Loucy (cell line): ENCODE results near the gene ITGA5.

Experiments used
- H2AFZ ChIP-seq: fragments of 200-600 bp; sonication (generic); 2 replicates; pipeline ENCODE4 v1.6.0; 2016; ENCODE audit warnings: antibody characterized with exemption, mild to moderate bottlenecking, low read length, moderate library complexity
- H3F3A ChIP-seq: fragments of 200-600 bp; 2 replicates; pipeline ENCODE4 v1.6.0; 2016; ENCODE audit warnings: antibody characterized with exemption, low read depth, mild to moderate bottlenecking
- H3K27me3 ChIP-seq: fragments of 200-600 bp; sonication (generic); 2 replicates; pipeline ENCODE4 v1.6.1; 2014; ENCODE audit warnings: low read length, mild to moderate bottlenecking; ENCODE audit not compliant: insufficient read depth, poor library complexity, severe bottlenecking
- H3K36me3 ChIP-seq: fragments of 200-600 bp; sonication (generic); 2 replicates; pipeline ENCODE4 v1.6.1; 2016; ENCODE audit warnings: low read length; ENCODE audit not compliant: insufficient read depth
- H3K4me1 ChIP-seq: fragments of 200-600 bp; sonication (generic); 2 replicates; pipeline ENCODE4 v1.5.1; 2014; ENCODE audit warnings: low read length, mild to moderate bottlenecking; ENCODE audit not compliant: insufficient read depth, poor library complexity, severe bottlenecking
- H3K4me2 ChIP-seq: fragments of 200-600 bp; sonication (generic); 2 replicates; pipeline ENCODE4 v1.6.0; 2014; ENCODE audit warnings: antibody characterized with exemption, low read length, low read depth, mild to moderate bottlenecking; ENCODE audit not compliant: poor library complexity, severe bottlenecking
- H3K4me3 ChIP-seq: fragments of 200-600 bp; sonication (generic); 2 replicates; pipeline ENCODE4 v1.5.1; 2014; ENCODE audit warnings: low read length, mild to moderate bottlenecking, mixed read lengths; ENCODE audit not compliant: poor library complexity, severe bottlenecking
- H3K79me2 ChIP-seq: fragments of 200-600 bp; sonication (generic); 2 replicates; pipeline ENCODE4 v1.6.1; 2014; ENCODE audit warnings: low read length; ENCODE audit not compliant: insufficient read depth
- H3K9ac ChIP-seq: fragments of 200-600 bp; sonication (generic); 2 replicates; pipeline ENCODE4 v1.6.0; 2014; ENCODE audit warnings: mild to moderate bottlenecking, low read depth, low read length, moderate library complexity; ENCODE audit not compliant: poor library complexity, severe bottlenecking
- H3K9me2 ChIP-seq: fragments of 200-600 bp; sonication (generic); replicated peaks from 2 replicates; pipeline ENCODE4 v1.6.1; 2016; ENCODE audit warnings: low read depth, low read length, mixed read lengths
- H3K9me3 ChIP-seq: fragments of 200-600 bp; sonication (generic); 2 replicates; pipeline ENCODE4 v1.6.1; 2014; ENCODE audit warnings: mild to moderate bottlenecking, antibody characterized with exemption, low read length, low read depth; ENCODE audit not compliant: insufficient read depth
- H4K20me1 ChIP-seq: fragments of 200-600 bp; sonication (generic); 2 replicates; pipeline ENCODE4 v1.6.0; 2014; ENCODE audit warnings: antibody characterized with exemption, low read length, mild to moderate bottlenecking; ENCODE audit not compliant: insufficient read depth, poor library complexity, severe bottlenecking
- EZH2phosphoT487 ChIP-seq: fragments of 200-600 bp; IDR thresholded peaks from 2 replicates; pipeline ENCODE4 v1.6.1; 2018; ENCODE audit warnings: antibody characterized with exemption, mild to moderate bottlenecking, moderate library complexity, borderline replicate concordance
- TF ChIP-seq, protein P1 (sequence below): fragments of 200-600 bp; sonication (generic); conservative IDR thresholded peaks from 2 replicates; pipeline ENCODE4 v1.5.1; 2014; ENCODE audit warnings: mild to moderate bottlenecking, antibody characterized with exemption, low read length

Gene ITGA5

DNA sequence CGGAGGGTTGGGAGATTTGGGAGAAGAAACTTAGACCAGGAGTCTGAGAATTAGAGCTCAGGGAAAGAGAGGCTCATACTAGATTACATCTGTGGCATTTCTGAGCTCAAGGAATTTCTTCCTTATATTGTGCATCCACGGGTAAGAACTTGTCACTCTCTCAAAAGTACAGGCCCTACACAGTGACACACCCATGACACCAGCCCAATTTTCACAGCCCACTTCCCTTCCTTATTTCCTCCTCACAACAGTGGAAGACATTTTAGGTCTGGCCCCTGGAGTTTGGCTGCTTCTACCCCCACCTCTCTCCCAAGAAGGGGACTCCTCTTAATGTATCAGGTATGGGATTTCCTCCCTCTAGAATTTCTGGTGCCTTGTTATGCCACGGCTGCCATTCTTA, 25.3 kb downstream of the ITGA5 start:
- Histone ChIP-seq H3F3A (no peaks in the 10 kb centered on the region), H3K79me2 (no peaks in the 10 kb centered on the region), H2AFZ (no peak overlapping the region), H3K4me1 (peaks cover 20% of the 10 kb centered on the region), H3K9me2 (no peaks in the 10 kb centered on the region), H3K27me3 (no peaks in the 10 kb centered on the region), H3K4me2 (no peak overlapping the region), H3K4me3 (no peak overlapping the region), H3K9me3 (no peaks in the 10 kb centered on the region), H3K9ac (no peak overlapping the region), H3K36me3 (peaks cover 49% of the 10 kb centered on the region), H4K20me1 (no peaks in the 10 kb centered on the region)
- TF ChIP-seq, protein P1, sequence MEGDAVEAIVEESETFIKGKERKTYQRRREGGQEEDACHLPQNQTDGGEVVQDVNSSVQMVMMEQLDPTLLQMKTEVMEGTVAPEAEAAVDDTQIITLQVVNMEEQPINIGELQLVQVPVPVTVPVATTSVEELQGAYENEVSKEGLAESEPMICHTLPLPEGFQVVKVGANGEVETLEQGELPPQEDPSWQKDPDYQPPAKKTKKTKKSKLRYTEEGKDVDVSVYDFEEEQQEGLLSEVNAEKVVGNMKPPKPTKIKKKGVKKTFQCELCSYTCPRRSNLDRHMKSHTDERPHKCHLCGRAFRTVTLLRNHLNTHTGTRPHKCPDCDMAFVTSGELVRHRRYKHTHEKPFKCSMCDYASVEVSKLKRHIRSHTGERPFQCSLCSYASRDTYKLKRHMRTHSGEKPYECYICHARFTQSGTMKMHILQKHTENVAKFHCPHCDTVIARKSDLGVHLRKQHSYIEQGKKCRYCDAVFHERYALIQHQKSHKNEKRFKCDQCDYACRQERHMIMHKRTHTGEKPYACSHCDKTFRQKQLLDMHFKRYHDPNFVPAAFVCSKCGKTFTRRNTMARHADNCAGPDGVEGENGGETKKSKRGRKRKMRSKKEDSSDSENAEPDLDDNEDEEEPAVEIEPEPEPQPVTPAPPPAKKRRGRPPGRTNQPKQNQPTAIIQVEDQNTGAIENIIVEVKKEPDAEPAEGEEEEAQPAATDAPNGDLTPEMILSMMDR, result no peak
- TF ChIP-seq EZH2phosphoT487, result no peak

DNA sequence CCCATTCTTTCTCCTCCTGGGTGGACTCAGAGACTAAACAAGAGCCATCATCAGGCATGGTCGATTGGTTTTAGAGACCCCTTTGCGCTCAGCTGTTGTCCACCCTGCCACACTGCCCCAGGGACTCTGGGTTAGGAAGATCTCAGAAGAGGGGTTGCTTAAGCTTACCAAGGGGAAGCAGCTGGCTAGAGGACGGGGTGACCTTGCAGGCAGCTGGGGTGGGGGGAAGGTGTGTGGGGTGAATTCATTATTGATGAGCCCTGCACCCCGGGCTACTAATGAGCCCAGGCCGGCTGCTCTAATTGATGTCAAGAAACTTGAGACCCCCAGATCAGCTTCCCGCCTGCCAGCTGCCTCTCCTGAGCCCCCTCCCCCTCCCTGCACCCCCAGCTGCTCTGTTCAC, 25.9 kb downstream of the ITGA5 start:
- Histone ChIP-seq H3F3A (no peaks in the 10 kb centered on the region), H3K9me3 (no peaks in the 10 kb centered on the region), H3K9me2 (no peaks in the 10 kb centered on the region), H3K4me2 (no peak overlapping the region), H3K36me3 (peaks cover 44% of the 10 kb centered on the region), H3K4me1 (peaks cover 26% of the 10 kb centered on the region), H3K4me3 (no peak overlapping the region), H3K27me3 (no peaks in the 10 kb centered on the region), H4K20me1 (no peaks in the 10 kb centered on the region), H3K79me2 (no peaks in the 10 kb centered on the region), H2AFZ (no peak overlapping the region), H3K9ac (no peak overlapping the region)
- TF ChIP-seq EZH2phosphoT487, result no peak
- TF ChIP-seq, protein P1, result no peak

DNA sequence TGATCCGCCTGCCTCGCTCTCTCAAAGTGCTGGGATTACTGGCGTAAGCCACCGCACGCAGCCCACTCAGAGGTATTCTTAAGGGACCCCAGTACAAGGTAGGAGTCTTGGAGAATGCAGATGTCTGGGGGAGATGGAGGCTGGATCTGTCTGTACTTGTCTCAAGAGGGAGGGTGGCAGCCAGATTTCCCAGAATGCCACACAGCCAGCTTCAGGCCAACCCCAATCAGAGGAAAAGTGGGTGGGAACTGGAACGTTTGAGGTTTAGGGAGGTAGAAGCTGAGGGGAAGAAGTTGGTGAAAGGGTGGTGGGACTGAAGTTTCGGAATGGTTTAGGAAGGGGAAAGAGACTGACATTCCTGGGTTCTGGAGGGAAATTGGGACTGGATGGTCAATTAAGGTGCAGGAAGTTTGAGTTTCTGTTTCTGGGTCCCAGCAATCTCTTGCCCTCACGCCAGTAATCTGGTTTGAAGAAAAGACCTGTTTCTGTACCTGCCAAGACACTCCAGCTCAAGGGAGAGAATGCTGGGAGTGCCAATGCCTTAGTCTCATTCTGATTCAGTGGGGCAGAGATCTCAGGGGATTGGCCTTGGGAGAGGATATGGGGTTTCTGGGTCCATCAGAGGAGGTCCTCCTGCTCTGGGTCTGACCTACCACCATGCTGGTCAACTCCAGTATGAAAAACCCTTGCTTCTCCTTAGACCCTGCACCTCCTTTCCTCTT, 26.4 kb downstream of the ITGA5 start:
- TF ChIP-seq, protein P1, result no peak
- no peak for TF ChIP-seq EZH2phosphoT487
- no peak overlapping the region for H3K4me3 ChIP-seq
- H3K4me1 ChIP-seq, result peaks cover 31% of the 10 kb centered on the region
- H3K9me2 ChIP-seq, result no peaks in the 10 kb centered on the region
- no peaks in the 10 kb centered on the region for H3F3A ChIP-seq
- H3K79me2 ChIP-seq, result no peaks in the 10 kb centered on the region
- H2AFZ ChIP-seq, result no peak overlapping the region
- H3K36me3 ChIP-seq, result peaks cover 38% of the 10 kb centered on the region; the same call in 1 of the 2 replicates
- H3K9me3 ChIP-seq, result no peaks in the 10 kb centered on the region
- no peaks in the 10 kb centered on the region for H3K27me3 ChIP-seq
- no peak overlapping the region for H3K9ac ChIP-seq
- H3K4me2 ChIP-seq, result no peak overlapping the region
- no peaks in the 10 kb centered on the region for H4K20me1 ChIP-seq
